Measurements from ENCODE around the gene LASP1.
"Not testable (repeated sequence)": the region's sequence is repeated elsewhere in the genome, so short reads cannot be mapped to it uniquely, and the experiment has no call there.

The LASP1 gene

GRCh38 chr17:38940404-38940803, 70.5 kb downstream of the LASP1 start:
- no peak for DNase-seq

GRCh38 chr17:38942696-38943334, 73.0 kb downstream of the LASP1 start:
- DNase-seq, result no peak

- DNase-seq, result no peak
These were observed 73.7 kb downstream of the LASP1 start for GRCh38 chr17:38943607-38944006.

- DNase-seq, result no peak
These were observed 77.3 kb downstream of the LASP1 start for GRCh38 chr17:38947189-38947588.

GRCh38 chr17:38953800-38954199, 83.9 kb downstream of the LASP1 start:
- not testable (repeated sequence) for DNase-seq

- no peak for DNase-seq
These were observed 88.5 kb downstream of the LASP1 start for GRCh38 chr17:38958326-38958725.

GRCh38 chr17:38958756-38959155, 88.9 kb downstream of the LASP1 start:
- DNase-seq, result no peak

GRCh38 chr17:38959508-38959907, 89.7 kb downstream of the LASP1 start:
- DNase-seq, result no peak

- no peak for DNase-seq
These were observed 90.5 kb downstream of the LASP1 start for GRCh38 chr17:38960402-38960801.

- no peak for DNase-seq
These were observed 91.6 kb downstream of the LASP1 start for GRCh38 chr17:38961413-38961812.

GRCh38 chr17:38967290-38967738, 97.5 kb downstream of the LASP1 start, which contains the start of gene FBXO47:
TSS of gene FBXO47 (minus strand) at chr17:38967403. CDS start at chr17:38963025, 4,378 bp downstream.
- peak; percentile 86 for DNase-seq

- DNase-seq, result no peak
These were observed 99.4 kb downstream of the LASP1 start for GRCh38 chr17:38969281-38969680.

GRCh38 chr17:38970128-38970527, 100.3 kb downstream of the LASP1 start:
- no peak for DNase-seq

GRCh38 chr17:38970804-38971203, 100.9 kb downstream of the LASP1 start:
- no peak for DNase-seq

Measured in CD4-positive, alpha-beta T cell treated with Interleukin-10 for 1 hour (primary cell).